Astrocyte (in vitro differentiated cells and primary cell): ENCODE measurements around the gene PCSK5.

ENCODE experiments used
- CTCF ChIP-seq: IDR thresholded peaks from 2 replicates; pipeline ENCODE4 v1.5.1; 2011; ENCODE audit warnings: low read depth, mild to moderate bottlenecking, inconsistent platforms, low read length, moderate library complexity; ENCODE audit not compliant: insufficient read depth
- EZH2 ChIP-seq: IDR thresholded peaks from 2 replicates; pipeline ENCODE4 v1.6.1; 2012; ENCODE audit warnings: mild to moderate bottlenecking, low read length, inconsistent platforms; ENCODE audit not compliant: insufficient read depth

- no peak for TF ChIP-seq CTCF
- TF ChIP-seq EZH2 = no peak
Observed at GRCh38 chr9:76086539-76086938, 196.1 kb downstream of the PCSK5 start.
